Fibroblast of skin of right biceps (primary cell): ENCODE data around the gene NHSL1.

Experiments used
- DNase-seq: peaks from one replicate; pipeline ENCODE4 v3.0.0-alpha.2; 2013

NHSL1 gene

DNA sequence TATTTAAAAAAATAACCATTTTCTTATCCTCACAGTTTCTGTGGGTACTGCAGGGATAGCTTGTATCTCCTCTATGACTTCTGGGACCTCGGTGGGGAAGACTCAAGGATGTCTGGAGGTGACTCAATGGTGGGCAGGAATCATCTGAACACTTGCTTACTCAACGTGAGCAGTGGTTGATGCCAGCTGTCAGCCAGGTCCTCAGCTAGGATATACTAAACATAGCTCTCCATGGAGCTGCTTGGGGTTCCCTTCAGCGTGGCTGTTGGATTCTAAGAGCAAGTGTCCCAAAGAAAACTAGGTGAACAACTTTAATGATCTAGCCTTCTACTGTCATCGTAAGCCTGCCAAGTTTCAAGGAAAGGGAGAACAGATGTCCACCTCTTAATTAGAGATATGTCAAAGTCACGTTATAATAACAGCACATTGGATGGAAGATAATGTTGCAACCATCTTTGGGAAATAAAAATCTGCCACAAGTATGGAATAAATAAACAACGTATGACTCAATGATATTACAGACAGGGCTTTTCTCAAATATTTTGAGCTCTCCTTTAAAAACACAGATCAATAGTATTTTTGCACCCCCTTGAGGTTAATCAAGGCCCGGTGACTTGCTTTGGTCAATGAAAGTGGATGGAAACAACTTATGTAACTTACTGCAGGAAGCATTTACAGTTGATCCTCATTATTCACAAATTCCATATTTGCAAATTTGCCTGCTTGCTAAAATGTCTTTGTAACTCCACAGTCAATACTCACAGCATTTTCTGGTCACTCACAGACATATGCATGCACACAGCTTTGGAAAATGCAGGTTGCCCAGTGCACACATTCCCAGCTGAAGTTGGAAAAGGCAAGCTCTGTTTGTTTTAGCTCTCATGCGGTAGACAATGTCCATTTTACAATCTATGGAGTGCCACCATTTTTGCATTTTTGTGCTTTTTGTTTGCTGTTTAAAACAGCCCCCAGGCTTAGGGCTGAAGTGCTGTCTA, 101.9 kb downstream of the NHSL1 start:
- no peak for DNase-seq

DNA sequence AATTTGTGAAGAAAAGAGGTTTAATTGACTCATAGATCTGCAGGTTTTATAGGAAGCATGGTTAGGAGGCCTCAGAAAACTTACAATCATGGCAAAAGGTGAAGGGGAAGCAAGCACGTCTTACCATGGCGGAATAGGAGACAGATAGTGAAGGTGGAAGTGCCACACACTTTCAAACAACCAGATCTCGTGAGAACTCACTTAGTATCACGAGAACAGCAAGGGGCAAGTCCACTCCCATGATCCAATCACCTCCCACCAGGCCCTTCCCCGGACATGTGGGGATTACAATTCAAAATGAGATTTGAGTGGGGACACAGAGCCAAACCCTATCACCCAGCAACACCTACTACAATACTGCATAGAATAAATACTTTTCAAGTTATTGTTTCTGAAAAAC, 102.6 kb downstream of the NHSL1 start:
- DNase-seq: no peak

DNA sequence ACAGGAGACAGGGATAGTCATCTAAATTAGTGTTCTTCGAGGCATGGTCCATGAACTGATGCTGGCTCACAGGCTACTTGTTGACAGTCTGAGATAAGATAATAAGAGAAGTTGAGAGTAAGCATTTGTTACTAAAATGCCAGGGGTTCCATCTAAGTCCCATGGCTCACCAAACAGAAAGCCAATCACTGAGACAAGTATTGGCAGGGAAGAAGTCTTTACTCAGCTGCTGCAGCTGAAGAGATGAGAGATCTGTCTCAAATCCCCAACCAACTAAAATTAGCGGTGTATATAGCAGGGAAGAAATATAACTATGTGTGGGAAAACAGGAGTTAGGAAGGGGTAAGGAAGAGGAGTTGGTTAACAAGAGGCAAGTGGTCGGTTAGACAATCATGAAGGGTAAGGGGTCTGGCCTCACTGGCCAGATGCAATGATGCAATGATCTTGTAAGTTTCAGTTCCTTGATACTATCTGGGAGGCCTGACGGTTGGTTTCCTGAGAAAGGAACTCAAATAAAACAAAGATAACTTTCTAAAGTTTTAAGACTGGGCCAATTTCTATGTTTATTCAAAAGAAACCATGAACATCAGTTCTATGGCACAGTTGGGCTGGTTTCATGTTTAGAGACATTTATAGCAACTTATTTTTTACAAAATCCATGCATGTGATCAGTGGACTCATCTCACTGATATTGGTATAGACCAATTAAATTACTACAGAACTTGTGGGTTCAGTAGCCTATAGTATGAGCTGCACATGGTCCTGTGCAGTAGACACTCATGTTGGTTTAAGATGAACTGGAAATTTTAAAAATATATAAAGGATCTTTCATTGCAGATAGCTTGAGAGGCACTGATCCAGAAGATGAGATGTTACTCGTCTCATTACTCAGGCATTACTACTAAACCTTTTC, 105.2 kb downstream of the NHSL1 start:
- DNase-seq: no peak

DNA sequence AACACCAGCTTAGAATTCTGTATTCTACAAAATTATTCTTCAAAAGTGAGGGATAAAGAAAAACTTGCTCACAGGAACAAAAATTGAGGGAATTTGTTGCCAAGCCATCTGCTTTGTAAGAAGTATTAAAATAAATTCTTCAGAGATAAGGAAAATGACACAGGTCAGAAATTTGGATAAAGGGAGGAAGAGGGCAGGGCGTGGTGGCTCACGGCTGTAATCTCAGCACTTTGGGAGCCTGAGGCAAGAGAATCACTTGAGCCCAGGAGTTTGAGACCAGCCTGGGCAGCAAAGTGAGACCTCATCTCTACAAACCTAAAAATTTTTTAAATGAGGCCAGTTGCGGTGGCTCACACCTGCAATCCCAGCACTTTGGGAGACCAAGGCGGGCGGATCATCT, 109.7 kb downstream of the NHSL1 start:
- no peak for DNase-seq

DNA sequence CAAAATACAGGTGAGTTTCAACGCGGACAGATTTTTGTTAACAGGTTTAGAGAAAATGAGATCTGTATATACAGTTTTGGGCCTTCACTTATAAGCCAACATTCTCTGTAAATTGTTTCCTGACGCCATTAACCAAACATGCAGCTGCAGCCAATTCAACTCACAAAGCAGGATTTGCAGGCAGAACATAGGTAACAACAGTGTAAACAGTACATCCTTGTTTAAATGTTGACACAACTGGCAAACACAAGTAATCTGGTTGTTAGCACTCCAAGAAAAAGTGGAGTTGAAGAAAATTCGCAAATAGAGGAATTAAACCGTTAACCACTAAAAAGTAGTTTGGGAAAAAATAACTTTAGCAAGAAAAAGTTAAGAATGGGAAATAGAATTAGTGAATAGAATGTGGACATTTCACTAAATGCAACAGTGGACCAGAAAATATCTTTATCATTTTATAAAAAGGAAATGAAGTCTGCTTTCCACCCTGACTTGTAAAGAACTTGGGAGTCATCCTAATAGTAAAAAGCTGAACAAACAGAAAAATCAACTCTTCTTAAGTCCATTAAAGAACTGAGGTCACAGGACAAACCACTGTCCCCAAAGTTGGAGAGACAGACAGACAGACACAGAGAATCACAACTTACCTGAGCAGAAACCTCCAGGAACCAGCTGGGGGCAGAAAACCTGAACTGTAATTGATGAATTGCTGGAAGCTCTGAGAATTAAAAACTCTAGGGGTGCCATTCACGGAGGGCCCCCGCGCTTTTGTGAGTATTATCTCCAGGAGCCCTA, 111.5 kb downstream of the NHSL1 start:
- DNase-seq: no peak

DNA sequence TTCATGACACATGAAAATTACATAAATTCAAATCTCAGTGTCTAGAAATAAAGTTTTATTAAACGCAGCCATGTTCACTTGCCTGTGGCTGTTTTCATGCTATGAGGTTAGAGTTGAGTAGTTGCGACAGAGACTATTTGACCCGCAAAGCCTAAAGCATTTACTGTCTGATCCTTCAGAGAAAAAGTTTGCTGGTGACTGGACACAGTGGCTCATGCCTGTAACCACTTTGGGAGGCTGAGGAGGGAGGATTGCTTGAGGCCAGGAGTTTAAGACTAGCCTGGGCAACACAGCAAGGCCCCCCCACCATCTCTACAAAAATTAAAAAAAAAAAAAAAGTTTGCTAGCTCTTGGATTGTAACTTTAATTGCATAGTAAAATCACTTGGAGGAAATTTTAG, 112.4 kb downstream of the NHSL1 start:
- DNase-seq: no peak

DNA sequence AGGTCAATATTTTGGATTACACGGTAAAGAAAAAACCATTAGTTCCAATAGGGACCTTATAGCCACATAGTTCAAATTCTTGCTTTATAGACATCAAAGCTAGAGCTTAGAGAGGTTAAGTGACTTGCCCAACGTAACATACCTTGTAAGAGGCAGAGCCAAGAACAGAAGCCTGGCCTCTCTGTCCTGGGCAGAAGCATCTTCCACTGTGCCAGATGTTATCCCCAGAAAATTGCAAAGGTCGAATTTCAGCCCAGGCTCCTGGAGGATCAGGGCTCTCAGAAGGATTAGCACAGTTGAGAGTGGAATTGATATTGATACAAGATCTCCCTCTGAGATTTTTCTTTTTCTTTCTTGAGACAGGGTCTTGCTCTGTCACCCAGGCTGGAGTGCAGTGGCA, 115.5 kb downstream of the NHSL1 start:
- no peak for DNase-seq

DNA sequence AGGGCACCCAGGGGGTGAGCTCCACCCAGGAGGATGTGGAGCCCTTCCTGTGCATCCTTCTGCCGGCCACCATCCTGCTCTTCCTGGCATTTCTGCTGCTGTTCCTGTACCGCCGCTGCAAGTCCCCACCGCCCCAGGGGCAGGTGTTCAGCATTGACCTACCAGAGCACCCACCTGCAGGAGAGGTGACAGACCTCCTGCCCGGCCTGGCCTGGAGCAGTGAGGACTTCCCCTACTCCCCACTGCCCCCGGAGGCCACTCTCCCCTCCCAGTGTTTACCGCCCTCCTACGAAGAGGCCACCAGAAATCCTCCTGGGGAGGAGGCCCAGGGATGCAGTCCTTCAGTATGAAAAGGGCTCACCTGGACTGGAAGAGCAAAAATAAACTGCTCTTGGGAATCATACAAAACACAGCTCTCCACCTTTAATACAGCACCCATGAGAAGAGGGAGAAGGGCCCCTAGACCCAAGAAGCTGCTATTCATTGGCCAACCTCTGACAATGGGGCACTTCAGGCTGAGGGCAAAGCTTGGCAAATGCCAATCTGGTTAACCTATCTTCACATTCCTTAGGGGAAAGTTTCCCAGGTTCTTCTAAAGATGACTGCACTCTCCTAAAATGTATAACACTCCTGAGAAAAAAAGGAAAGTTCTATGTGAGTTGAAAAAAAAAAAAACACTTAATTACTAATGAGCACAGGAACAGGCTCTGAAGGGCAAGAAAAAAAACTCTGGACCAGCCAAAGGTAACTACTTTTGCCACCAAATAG, 116.6 kb downstream of the NHSL1 start:
- no peak for DNase-seq

DNA sequence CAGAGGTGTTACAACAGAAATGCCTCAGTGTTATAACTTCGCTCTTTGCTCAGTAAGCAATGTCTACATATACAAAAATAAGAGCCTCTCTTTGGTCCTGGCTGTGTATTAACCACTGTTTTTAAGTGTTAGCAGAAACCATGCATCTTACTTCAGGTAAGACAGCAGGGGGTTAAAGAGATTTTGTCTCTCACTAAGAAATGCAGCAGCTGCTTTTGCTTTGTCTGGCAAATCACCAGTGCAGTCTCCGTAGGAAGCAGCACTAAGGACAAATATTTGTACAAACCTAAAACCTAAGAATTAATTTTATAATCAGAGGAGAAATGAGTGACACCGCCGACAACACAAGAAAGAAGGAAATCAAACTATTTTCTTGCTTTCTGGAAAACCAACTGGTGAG, 120.8 kb downstream of the NHSL1 start:
- DNase-seq: no peak

DNA sequence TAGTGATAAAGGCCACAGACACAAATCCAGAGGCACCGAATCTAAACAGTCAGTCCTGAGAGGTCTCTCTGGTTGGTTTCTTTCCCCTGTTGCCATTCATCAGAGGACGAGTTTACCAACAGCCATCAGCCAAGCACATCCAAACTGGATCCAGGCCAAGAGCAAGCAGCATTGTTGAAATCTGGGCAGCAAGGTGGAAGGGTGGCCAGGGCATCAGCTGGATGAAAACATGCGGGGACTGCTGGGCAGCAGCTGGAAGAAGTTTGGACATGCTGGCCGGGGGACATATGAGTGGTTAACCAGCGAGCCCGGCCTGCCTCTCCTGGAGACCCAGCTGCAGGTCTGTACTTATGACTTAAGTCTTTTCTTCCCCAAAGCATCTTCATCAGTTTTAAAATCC, 121.5 kb downstream of the NHSL1 start, which contains the start of gene SMIM28:
Gene SMIM28 (plus strand): TSS at position 62 of the 400 bp plus-strand sequence. CDS start 168 bp downstream, at position 230.
- DNase-seq: no peak

DNA sequence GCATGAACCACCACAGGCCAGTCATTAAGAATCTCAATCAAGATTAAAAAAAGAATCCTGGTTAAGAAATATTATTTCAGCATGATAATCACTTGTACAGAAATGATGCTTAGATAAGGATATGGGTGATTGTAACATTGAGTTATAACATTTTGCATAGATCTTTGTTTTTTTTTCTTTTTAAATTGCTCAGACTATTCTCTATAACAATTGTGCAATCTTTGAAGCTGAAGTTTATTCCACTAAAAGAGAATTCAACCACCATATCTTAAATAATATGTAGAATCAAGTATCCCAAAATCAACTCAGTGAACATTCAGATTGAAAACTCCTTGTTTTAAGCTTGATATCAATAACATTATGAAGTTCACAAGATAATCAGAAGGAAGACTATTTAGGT, 122.3 kb downstream of the NHSL1 start:
- DNase-seq: no peak

DNA sequence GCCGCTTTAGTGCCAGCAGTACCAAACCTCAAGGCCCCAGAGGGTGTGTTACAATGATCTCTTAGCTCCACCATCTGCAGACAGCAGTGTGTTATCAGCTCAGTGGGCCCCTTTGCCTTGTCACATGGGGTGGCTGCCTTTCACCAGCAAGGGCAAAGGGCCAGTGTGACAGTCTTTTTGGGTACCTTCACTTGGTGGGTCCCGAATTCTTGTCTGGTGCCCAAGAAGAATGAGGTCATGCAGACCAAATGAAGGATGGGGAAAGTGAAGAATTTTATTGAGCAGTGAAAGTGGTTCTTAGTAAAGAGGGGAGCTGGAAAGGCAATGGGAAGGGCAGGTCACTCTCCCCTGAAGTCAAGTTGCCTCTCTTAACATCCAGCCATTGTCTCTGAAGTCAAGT, 124.5 kb downstream of the NHSL1 start:
- DNase-seq: no peak

DNA sequence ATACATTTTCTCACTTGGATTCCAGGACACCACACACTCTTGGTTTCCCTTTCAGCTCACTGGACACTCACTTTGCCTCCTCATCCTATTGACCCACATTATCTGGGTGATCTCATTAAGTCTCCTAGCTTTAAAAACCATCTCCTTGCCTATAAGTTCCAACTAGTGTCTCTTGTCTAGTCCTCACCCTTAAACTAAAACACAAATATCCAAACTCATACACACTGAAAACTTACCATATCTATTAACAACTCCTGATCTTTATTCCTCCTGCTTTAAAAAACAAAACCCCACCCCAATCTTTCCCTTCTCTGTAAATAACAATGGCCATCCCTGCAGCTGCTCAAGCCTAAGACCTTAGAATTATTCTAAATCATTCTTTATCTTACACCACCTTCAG, 125.1 kb downstream of the NHSL1 start:
- DNase-seq: no peak

DNA sequence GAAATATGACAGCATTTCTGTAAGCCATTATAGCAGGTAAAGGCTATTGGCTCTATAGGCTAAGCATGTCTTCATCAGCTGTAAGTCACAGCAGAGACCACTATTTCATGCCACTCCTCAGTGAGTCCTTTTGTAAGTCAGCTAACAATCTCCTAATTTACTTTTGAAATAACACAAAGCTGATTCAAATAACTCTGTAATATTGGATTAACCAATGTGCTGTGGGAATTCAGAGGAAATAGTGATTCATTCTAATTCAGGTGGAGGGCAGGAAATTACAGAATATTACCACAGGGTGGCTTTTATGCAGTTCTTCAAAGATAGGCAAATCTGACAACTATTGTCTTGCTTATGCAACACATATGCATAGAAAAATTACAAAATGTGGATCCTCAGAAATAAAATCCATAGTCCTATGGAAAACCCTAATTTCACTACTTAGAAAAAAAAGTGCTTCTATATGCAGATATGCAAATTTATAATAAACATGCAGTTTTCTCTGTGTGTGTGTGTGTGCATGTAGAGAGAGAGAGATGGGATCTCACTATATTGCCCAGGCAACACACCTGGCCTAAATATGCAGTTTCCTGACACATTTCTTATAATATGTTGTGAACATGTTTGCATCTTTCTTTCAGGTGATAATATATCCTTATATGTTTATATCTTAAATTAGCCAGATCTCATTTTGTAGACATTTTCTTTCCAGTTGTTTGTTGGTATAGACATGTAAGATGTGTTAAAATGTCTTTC, 126.4 kb downstream of the NHSL1 start:
- peak; percentile 14 for DNase-seq
